NCI-H2196 (cell line): ENCODE results near the gene KCNK2.

ENCODE experiments used
- DNase-seq: peaks from one replicate; lab custom pipeline; 2025; ENCODE audit not compliant: unreplicated experiment; lab: John Stamatoyannopoulos, UW

KCNK2 gene

DNA sequence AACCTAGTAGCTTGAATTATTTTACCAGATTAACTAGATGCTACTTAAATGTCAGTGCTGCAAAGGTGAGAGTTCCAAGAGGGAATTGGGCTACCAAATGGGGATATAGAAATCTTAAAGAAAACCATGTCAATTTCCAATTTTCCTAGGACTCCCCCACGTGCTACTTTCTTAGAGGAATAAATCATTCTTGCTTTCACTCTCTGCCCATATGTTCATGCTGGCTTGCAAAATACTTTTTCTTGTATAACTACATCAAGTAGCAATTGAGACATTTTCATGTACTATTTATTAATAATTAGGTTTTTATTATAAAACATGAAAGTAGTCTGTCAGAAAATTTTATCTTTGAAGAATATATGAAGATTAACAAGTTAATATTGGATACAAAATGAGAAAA lies 11.8 kb downstream of the KCNK2 start:
- no peak for DNase-seq

DNA sequence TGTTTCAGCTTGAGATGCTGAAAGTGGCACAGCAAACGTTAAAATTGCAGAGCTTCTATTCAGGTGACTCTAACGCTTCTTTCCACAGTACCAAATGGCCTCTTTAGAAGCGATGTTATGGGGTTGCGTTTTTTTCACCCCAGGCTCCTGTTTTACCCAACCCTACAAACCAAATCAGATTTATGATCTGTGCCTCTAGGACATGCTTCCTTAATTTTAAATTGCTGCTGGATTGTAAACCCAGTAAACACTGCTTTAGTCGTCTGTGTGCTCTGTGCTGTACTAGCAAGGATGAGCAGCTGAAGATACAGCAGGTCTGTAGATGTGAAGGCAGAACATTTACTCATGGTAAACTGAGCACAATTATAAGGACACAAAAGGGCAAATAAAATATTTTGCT lies 13.0 kb downstream of the KCNK2 start:
- DNase-seq, result no peak

- no peak for DNase-seq
These were observed 19.0 kb downstream of the KCNK2 start for GRCh38 chr1:215101511-215101910.

- no peak for DNase-seq
These were observed 21.7 kb downstream of the KCNK2 start for GRCh38 chr1:215104283-215104682.

GRCh38 chr1:215106067-215106466 lies 23.5 kb downstream of the KCNK2 start:
- no peak for DNase-seq

- no peak for DNase-seq
These were observed 26.6 kb downstream of the KCNK2 start for GRCh38 chr1:215109171-215109570.

DNA sequence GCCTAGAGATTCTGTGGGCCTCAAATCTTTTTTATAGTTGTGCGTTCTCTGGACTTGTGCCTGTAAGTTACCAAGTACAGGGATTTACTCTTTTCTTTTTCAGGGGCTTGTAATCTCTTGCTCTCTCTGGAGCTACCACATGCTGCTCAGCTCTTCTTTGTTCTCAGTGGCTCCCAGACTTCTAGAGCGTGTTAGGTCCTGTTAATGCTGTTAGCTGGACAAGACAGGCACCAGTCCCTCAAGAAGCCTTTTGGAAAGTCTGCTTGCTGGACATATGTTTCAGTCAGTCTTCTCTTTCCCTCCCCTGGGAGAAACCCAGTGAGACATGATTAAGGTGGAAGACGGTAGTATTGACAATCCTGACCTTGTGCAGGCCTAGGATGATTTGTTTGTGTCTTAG lies 29.4 kb downstream of the KCNK2 start:
- DNase-seq, result no peak

DNA sequence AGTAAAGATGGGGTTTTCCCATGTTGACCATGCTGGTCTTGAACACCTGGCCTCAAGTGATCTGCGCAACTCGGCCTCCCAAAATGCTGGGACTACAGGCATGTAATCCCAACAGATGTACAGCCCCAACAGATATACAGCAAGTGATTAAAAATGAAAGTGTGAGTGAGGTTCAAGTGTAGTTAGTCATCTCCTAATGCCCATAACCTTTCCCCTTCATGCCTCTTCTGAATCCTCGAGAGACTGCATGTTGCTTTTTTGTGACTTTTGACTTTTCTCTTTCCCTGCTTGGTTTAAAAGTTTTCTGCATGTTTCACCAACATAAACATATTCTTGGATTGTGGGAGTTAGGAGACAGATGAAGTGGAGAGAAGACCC lies 31.2 kb downstream of the KCNK2 start:
- DNase-seq, result no peak

GRCh38 chr1:215114154-215114933 lies 31.8 kb downstream of the KCNK2 start:
- DNase-seq, result peak; percentile 28

GRCh38 chr1:215115760-215116159 lies 33.2 kb downstream of the KCNK2 start:
- no peak for DNase-seq

- DNase-seq, result no peak
These were observed 35.5 kb downstream of the KCNK2 start for GRCh38 chr1:215118081-215118480.

GRCh38 chr1:215119056-215119455 lies 36.5 kb downstream of the KCNK2 start:
- no peak for DNase-seq

DNA sequence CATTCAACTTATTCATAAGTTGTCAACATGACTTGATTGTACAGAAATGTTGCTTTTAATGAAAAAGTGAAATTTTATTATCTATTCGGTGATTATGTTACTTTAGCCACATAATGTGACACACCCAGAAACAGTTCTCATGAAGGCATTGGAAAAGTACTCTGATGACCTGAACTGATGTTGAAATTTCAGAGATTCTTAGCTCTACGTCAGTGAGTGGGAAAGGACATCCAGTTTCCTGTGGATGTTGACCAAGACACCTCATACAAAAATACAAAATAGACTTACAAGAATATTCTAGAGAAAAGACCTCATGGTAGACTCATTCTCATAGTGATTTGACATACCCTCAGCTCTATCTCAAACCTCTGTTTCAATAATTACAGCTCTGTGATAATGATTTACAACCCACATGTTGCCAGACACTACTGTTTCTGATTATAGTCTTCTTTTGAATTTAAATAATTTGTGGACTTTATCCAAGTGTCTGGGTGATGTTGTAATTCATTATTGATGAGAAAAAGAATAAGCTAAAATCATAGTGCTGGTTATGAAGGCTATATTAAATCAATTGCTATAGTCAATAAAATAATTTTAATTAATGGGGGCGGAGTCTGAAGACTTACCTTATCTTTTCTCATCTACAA lies 37.3 kb downstream of the KCNK2 start:
- no peak for DNase-seq

DNA sequence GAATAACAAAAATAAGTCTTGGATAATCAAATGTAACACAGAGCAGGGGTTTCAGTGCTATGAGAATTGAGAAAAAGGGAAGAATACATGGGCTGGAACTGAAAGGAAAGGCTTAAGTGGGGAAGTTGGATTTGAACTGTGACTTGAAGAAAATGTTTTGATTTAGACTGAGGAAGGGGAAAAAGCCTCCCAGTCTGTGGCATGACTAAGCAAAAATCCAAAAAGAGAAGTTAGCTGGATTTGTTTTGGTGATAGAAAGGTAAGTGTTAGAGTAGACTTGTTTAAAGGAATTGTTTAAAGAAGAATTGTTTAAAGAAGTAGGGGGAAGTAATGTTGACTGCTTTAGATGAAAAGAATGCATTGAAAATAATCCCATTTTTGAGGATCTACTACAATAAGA lies 46.0 kb downstream of the KCNK2 start:
- DNase-seq, result no peak

DNA sequence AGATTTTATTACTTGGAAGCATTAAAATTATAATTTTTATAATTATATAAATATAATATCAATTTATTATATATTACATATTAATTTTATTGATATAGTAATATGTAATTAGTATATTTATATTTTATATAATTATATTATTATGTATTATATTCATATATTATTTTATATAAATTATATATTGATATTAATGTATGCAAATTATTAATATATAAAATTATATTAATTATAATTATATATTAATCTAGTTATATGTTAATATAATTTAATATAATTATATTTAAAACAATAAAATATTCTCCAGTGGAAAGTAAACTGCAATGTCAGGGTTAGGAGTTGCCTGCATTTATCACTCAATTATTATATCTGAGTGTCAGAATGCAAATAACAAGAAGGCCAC lies 48.8 kb downstream of the KCNK2 start:
- no peak for DNase-seq

- no peak for DNase-seq
These were observed 49.6 kb downstream of the KCNK2 start for GRCh38 chr1:215132156-215132555.

GRCh38 chr1:215133532-215133931 lies 51.0 kb downstream of the KCNK2 start:
- DNase-seq, result no peak

DNA sequence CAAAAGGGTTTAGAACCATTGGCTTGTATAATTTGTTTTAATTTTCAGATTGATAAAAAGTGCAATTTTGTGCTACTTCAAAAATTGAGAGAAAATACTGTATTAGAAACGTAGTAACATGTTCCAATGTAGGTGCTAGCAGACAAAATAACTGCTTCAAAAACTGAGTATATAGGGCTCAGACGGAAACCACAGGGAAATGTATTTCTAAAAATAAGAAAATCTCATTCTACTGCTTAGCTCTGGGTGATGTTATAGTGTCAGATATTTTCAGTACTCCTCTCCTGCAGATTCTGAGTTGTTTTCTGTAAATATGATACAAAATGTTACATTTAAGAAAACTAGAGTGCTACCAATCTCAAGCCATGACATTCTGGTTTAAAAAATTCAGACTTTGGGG lies 55.4 kb downstream of the KCNK2 start:
- DNase-seq, result no peak

GRCh38 chr1:215140135-215140534 lies 57.6 kb downstream of the KCNK2 start:
- no peak for DNase-seq

GRCh38 chr1:215141460-215141859 lies 58.9 kb downstream of the KCNK2 start:
- DNase-seq, result no peak

- DNase-seq, result no peak
These were observed 61.0 kb downstream of the KCNK2 start for GRCh38 chr1:215143497-215143896.

DNA sequence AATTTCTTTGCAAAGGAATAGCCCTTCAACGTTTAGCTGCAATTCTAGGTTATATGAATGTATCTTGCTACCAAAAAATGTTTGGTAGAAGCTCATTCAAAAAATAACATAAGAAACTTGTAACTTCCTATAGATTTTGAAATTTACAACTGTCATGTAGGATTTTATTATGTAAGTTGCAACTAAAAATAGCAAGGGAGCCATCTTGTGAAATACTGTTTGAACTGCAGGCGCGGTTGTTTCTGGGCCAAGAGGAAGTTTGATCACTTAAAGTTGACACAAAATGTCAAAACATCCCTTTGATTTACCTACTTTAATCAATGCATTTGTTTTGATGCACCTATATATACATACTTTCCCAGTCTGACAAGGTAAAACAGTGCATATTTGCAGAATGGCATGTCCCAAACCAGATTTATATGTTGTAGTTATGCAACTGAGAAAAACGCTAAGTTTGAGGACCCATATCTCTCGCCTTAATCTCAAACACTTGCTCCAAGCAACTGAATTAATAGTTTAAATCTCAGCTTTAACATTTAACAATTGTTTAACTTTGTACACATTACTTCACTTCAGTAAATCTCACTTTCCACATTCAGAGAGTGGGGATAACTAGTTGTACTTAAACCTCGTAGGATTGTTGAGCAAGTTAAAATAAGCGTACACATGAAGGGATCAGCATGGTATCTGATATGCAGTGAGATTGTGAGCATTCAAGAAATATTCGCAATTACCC lies 63.9 kb downstream of the KCNK2 start:
- DNase-seq, result peak; percentile 20
